PC-3 (cell line): ENCODE measurements around the gene CR1. TPM values are rescaled to one million over a fixed set of nuclear protein-coding genes. Genes with fewer than 3 reads are reported as not detected.

Source experiments
- ATAC-seq: fragments of 200-7000 bp; cut with Tn5 transposase; 2 replicates; pipeline ENCODE4 v1.9.1; 2020; ENCODE audit warnings: mild to moderate bottlenecking, moderate library complexity
- BruUV-seq: library from RNA; stranded (reverse); fragments of 400-500 nt; replicated peaks from 2 replicates; lab custom pipeline; 2021; lab: Mats Ljungman, UMichigan
- CTCF ChIA-PET: fragments of 300-600 bp; sonication (Branson Sonifier 250); formaldehyde crosslinking; loops from one replicate; lab custom pipeline; 2022; ENCODE audit warnings: antibody characterized with exemption; lab: Charles Lee
- POLR2A ChIA-PET: fragments of 300-600 bp; sonication (Branson Sonifier 250); formaldehyde crosslinking; loops from one replicate; lab custom pipeline; 2022; ENCODE audit warnings: antibody characterized with exemption; ENCODE audit not compliant: unreplicated experiment; lab: Charles Lee
- DNase-seq: peaks from one replicate; pipeline ENCODE4 v3.0.0-alpha.2; 2015
- H2AFZ ChIP-seq: fragments of 300-600 bp; sonication (generic); 2 replicates; pipeline ENCODE4 v1.6.0; 2016; ENCODE audit warnings: antibody characterized with exemption, low read length
- H3F3A ChIP-seq: fragments of 300-600 bp; sonication (generic); one replicate; pipeline ENCODE4 v1.6.0; 2017; ENCODE audit warnings: antibody characterized with exemption, low read length, control low read depth, mild to moderate bottlenecking; ENCODE audit not compliant: unreplicated experiment
- H3K27ac ChIP-seq: fragments of 300-600 bp; sonication (generic); 2 replicates; pipeline ENCODE4 v1.5.1; 2016; ENCODE audit warnings: mild to moderate bottlenecking, low read length
- H3K27me3 ChIP-seq: fragments of 300-600 bp; sonication (generic); 2 replicates; pipeline ENCODE4 v1.6.1; 2016; ENCODE audit warnings: low read length, mixed read lengths
- H3K36me3 ChIP-seq: fragments of 300-600 bp; sonication (generic); 2 replicates; pipeline ENCODE4 v1.6.1; 2016; ENCODE audit warnings: low read depth, mixed run types, low read length, mixed read lengths
- H3K4me1 ChIP-seq: fragments of 300-600 bp; sonication (generic); 2 replicates; pipeline ENCODE4 v1.5.1; 2016; ENCODE audit warnings: low read length; ENCODE audit not compliant: insufficient read depth
- H3K4me2 ChIP-seq: fragments of 300-600 bp; sonication (generic); 2 replicates; pipeline ENCODE4 v1.6.0; 2016; ENCODE audit warnings: low read length
- H3K4me3 ChIP-seq: fragments of 300-600 bp; sonication (generic); 2 replicates; pipeline ENCODE4 v1.5.1; 2016; ENCODE audit warnings: mild to moderate bottlenecking, low read length, mixed read lengths
- H3K79me2 ChIP-seq: fragments of 300-600 bp; sonication (generic); 2 replicates; pipeline ENCODE4 v1.6.1; 2017; ENCODE audit warnings: low read length, mixed read lengths
- H3K9ac ChIP-seq: fragments of 300-600 bp; sonication (generic); 2 replicates; pipeline ENCODE4 v1.6.0; 2016; ENCODE audit warnings: mild to moderate bottlenecking, low read length
- H3K9me2 ChIP-seq: fragments of 300-600 bp; sonication (generic); replicated peaks from 2 replicates; pipeline ENCODE4 v1.6.1; 2016; ENCODE audit warnings: mixed run types, low read length, mixed read lengths
- H3K9me3 ChIP-seq: fragments of 300-600 bp; sonication (generic); 2 replicates; pipeline ENCODE4 v1.6.1; 2016; ENCODE audit warnings: low read length, mixed read lengths
- H4K20me1 ChIP-seq: fragments of 300-600 bp; sonication (generic); 2 replicates; pipeline ENCODE4 v1.6.1; 2016; ENCODE audit warnings: low read length, mixed read lengths
- CTCF ChIP-seq: fragments of 300-600 bp; sonication (generic); conservative IDR thresholded peaks from 2 replicates; pipeline ENCODE4 v1.5.1; 2017; ENCODE audit warnings: antibody characterized with exemption, low read depth, mild to moderate bottlenecking, low read length
- EZH2 ChIP-seq: fragments of 300-600 bp; sonication (generic); IDR thresholded peaks from one replicate; pipeline ENCODE4 v1.6.1; 2017; ENCODE audit warnings: antibody characterized with exemption, mild to moderate bottlenecking, low read length; ENCODE audit not compliant: unreplicated experiment
- EZH2phosphoT487 ChIP-seq: fragments of 300-600 bp; sonication (generic); IDR thresholded peaks from 2 replicates; pipeline ENCODE4 v1.6.1; 2018; ENCODE audit warnings: mild to moderate bottlenecking, antibody characterized with exemption, low read length, borderline replicate concordance
- intact Hi-C: fragments of 100-400 bp; cut with micrococcal nuclease; formaldehyde crosslinking; loops from 2 replicates; pipeline ENCODE4 v1.9.0; 2023
- total RNA-seq: library from RNA; depleted of rRNA; stranded (reverse); fragments of >200 nt; gene quantifications from 2 replicates; pipeline ENCODE4 v1.2.3, GENCODE V29; 2014

CR1 gene
- total RNA-seq, 1 experiment from 2014 or later: not detected

DNA sequence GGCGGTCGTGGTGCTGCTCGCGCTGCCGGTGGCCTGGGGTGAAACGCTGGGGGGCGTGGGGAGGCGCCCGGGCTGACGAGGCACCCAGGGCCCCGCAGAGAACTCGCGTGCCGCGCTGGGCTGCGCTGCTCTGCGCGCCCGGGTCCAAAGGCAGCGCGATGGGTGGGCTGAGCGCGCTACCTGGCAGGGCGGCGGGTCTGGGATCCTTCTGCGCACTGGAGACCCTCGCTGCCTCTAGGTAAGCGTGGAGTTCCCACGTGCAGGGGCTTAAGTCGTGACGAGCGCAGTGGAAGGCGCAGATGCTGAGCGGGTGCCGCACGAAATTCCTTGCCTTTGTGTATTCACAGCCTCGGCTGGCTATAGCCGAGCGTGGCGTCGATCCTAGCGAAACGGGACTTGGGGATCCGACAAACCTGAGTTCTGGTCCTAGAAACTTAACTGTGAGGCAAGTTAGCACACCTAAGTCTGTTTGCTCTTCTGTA is 173.6 kb downstream of the CR1 start:
- POLR2A ChIA-PET: no interaction called here
- no peaks in the 10 kb centered on the region for H3K4me1 ChIP-seq
- H3K9me2 ChIP-seq: no peaks in the 10 kb centered on the region
- BruUV-seq: no TSS peak
- H3K4me2 ChIP-seq: no peak overlapping the region
- no peak for ATAC-seq
- intact Hi-C loops: no loop called here
- TF ChIP-seq CTCF: no peak
- no peak for TF ChIP-seq EZH2phosphoT487
- TF ChIP-seq EZH2: no peak
- H3K9ac ChIP-seq: no peak overlapping the region
- H3K27ac ChIP-seq: no peak overlapping the region
- no peak overlapping the region for H2AFZ ChIP-seq
- no peaks in the 10 kb centered on the region for H3F3A ChIP-seq
- no peak for DNase-seq
- H3K27me3 ChIP-seq: peaks cover 83% of the 10 kb centered on the region
- H3K79me2 ChIP-seq: no peaks in the 10 kb centered on the region
- CTCF ChIA-PET: no interaction called here
- no peaks in the 10 kb centered on the region for H4K20me1 ChIP-seq
- 0 out of 2 replicates have a peak, but pooled peaks cover 6% of the 10 kb centered on the region for H3K9me3 ChIP-seq
- no peak overlapping the region for H3K4me3 ChIP-seq
- no peaks in the 10 kb centered on the region for H3K36me3 ChIP-seq

GRCh38 chr1:207670192-207670591 is 174.2 kb downstream of the CR1 start:
- H3K9me3 ChIP-seq: 0 out of 2 replicates have a peak, but pooled peaks cover 6% of the 10 kb centered on the region
- no peak overlapping the region for H3K9ac ChIP-seq
- no peak overlapping the region for H3K27ac ChIP-seq
- no peak overlapping the region for H3K4me2 ChIP-seq
- H4K20me1 ChIP-seq: no peaks in the 10 kb centered on the region
- H2AFZ ChIP-seq: no peak overlapping the region
- ChIA-PET POLR2A (no interaction called here), CTCF (no interaction called here)
- no peaks in the 10 kb centered on the region for H3K9me2 ChIP-seq
- H3K79me2 ChIP-seq: no peaks in the 10 kb centered on the region
- no peak for TF ChIP-seq CTCF
- no peak for TF ChIP-seq EZH2phosphoT487
- TF ChIP-seq EZH2: no peak
- H3K27me3 ChIP-seq: peaks cover 84% of the 10 kb centered on the region
- H3F3A ChIP-seq: no peaks in the 10 kb centered on the region
- ATAC-seq (no peak), DNase-seq (no peak)
- intact Hi-C loops: no loop called here
- no TSS peak for BruUV-seq
- no peaks in the 10 kb centered on the region for H3K4me1 ChIP-seq
- H3K36me3 ChIP-seq: no peaks in the 10 kb centered on the region
- no peak overlapping the region for H3K4me3 ChIP-seq

GRCh38 chr1:207670997-207671396 is 175.0 kb downstream of the CR1 start:
- no peaks in the 10 kb centered on the region for H3K4me1 ChIP-seq
- POLR2A ChIA-PET: no interaction called here
- no peaks in the 10 kb centered on the region for H3F3A ChIP-seq
- 0 out of 2 replicates have a peak, but pooled peaks cover 5% of the 10 kb centered on the region for H3K9me3 ChIP-seq
- H3K4me3 ChIP-seq: no peak overlapping the region
- H3K4me2 ChIP-seq: no peak overlapping the region
- intact Hi-C loops: no loop called here
- BruUV-seq: no TSS peak
- no peaks in the 10 kb centered on the region for H3K79me2 ChIP-seq
- H4K20me1 ChIP-seq: no peaks in the 10 kb centered on the region
- ATAC-seq (no peak), DNase-seq (no peak)
- no peak overlapping the region for H3K27ac ChIP-seq
- no peak for TF ChIP-seq EZH2
- TF ChIP-seq CTCF: no peak
- TF ChIP-seq EZH2phosphoT487: no peak
- H3K9ac ChIP-seq: no peak overlapping the region
- CTCF ChIA-PET: no interaction called here
- H2AFZ ChIP-seq: no peak overlapping the region
- H3K27me3 ChIP-seq: peaks cover 77% of the 10 kb centered on the region
- H3K36me3 ChIP-seq: no peaks in the 10 kb centered on the region
- H3K9me2 ChIP-seq: no peaks in the 10 kb centered on the region
